Measurements from ENCODE around the gene ANKRD13A.
"Not testable (repeated sequence)": the region's sequence is repeated elsewhere in the genome, so short reads cannot be mapped to it uniquely, and the experiment has no call there.

ANKRD13A gene

DNA sequence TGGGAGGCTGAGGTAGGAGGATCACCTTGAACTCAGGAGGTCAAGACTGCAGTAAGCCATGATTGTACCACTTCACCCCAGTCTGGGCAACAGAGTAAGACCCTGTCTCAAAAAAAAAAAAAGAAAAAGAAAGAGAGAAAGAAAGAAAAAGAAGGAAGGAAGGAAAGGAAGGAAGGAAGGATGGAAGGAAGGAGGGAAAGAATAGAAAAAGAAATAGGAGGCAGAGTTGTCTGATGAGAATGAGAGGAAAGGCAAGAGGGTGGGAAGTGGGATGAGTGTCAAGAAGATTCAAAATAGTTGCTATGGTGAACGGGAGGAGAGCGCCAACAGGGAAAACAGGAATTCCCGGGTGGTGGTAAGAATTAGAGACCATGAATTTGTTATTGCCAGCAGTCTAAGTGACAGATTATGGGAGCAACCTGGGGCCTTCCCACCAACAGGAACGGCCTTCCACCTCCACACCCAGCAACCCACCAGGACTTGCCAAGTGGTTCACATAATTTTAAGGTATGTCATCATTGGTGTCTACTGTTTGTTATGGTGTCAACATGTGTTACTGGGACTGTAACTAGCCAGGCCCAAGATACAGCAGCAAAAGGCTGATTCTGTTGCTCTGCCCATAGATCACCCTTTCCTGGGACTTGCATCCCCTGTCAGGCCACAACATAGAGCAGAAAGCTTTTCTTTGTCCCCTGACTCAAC is 85.2 kb downstream of the ANKRD13A start:
- TF ChIP-seq TAF1 (IDR thresholded peaks at IDR 0.05; ENCODE audit: low read depth, low read length) (no peak), SPI1 (IDR thresholded peaks at IDR 0.05; ENCODE audit: low read depth, low read length) (no peak), PAX5 (IDR thresholded peaks at IDR 0.05; ENCODE audit: insufficient read depth, low read length, severe bottlenecking) (no peak), POLR2AphosphoS5 (IDR thresholded peaks at IDR 0.05; ENCODE audit: low read depth, low read length) (no peak), POLR2A (IDR thresholded peaks at IDR 0.05; ENCODE audit: low read depth, low read length) (no peak), POU2F2 (IDR thresholded peaks at IDR 0.05; ENCODE audit: low read depth, low read length) (no peak)
- FAIRE-seq (peak; percentile 23), DNase-seq (ENCODE audit: insufficient read length, low spot score) (no peak)

DNA sequence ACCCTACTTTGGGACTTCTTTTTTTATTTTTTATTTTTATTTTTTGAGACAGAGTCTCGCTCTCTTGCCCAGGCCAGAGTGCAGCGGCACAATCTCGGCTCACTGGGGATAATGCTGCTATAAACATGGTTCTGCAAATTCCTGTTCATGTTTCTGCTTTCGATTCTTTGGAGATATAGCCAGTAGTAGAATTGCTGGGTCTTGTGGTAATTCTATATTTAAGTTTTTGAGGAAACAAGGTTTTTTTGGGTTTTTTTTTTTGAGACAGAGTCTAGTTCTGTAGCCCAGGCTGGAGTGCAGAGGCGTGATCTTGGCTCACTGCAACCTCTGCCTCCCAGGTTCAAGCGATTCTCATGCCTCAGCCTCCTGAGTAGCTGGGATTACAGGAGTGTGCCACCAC is 89.0 kb downstream of the ANKRD13A start:
- DNase-seq (ENCODE audit: insufficient read length, low spot score); FAIRE-seq: not testable (repeated sequence)

DNA sequence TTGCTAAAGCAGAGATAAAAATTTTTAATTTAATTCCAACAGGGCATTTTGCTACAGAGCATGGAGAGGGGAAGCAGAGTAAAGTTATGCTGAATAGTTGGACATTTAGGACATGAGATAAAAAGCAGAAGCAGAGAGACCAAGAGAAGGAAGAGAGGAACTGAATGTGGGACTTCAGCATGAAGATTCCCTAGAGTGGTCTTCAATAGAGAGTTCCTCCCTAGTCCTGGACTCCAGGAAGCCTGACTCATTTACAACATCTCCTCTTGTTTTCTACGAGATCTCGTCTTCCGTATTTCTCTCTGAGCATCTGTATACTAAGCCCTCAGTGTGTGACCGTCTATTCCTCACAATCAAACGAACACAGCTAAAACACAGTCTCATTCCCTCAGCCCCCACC is 89.7 kb downstream of the ANKRD13A start:
- no peak for TF ChIP-seq POLR2AphosphoS5 (IDR thresholded peaks at IDR 0.05; ENCODE audit: low read depth, low read length)
- no peak for TF ChIP-seq POU2F2 (IDR thresholded peaks at IDR 0.05; ENCODE audit: low read depth, low read length)
- TF ChIP-seq SPI1 (IDR thresholded peaks at IDR 0.05; ENCODE audit: low read depth, low read length), result 0 out of 2 replicates have a peak, but pooled peaks have one; percentile 13
- DNase-seq (ENCODE audit: insufficient read length, low spot score) (no peak), FAIRE-seq (no peak)
